Measurements from ENCODE around the gene NIPAL4.

The NIPAL4 gene

GRCh38 chr5:157445745-157446411 is 14.1 kb upstream of the NIPAL4 start:
- Histone ChIP-seq H4K12ac (ENCODE audit: low read depth, low read length) (no peak overlapping the region), H3K9me3 (ENCODE audit: insufficient read depth, low read depth, low read length) (no peaks in the 10 kb centered on the region), H4K91ac (ENCODE audit: low read depth, low read length) (no peak overlapping the region), H2AK5ac (ENCODE audit: low read length) (no peak overlapping the region), H2AFZ (ENCODE audit: insufficient read depth, low read length, poor library complexity) (no peak overlapping the region), H3K4me3 (ENCODE audit: low read depth, low read length) (no peak overlapping the region), H2BK12ac (ENCODE audit: low read length) (peak overlapping the region; percentile 78), H3K4me2 (ENCODE audit: low read length) (no peak overlapping the region), H3K4me1 (ENCODE audit: control insufficient read depth in 1 of 2, insufficient read depth in 2 of 2, low read length in 2 of 2) (peaks cover 18 to 19% of the 10 kb centered on the region in 2 experiments), H3K79me1 (ENCODE audit: low read length) (peaks cover 2% of the 10 kb centered on the region), H3K14ac (ENCODE audit: low read length) (no peak overlapping the region), H3K36me3 (ENCODE audit: control insufficient read depth in 1 of 2, insufficient read depth in 2 of 2, low read length in 2 of 2) (no peaks in the 10 kb centered on the region), H3K23ac (ENCODE audit: low read length) (no peak overlapping the region), H2BK120ac (ENCODE audit: insufficient read depth, low read length, poor library complexity) (no peak overlapping the region), H2BK5ac (ENCODE audit: low read depth, low read length, poor library complexity) (no peak overlapping the region), H3K27me3 (ENCODE audit: insufficient read depth, low read length) (no peaks in the 10 kb centered on the region), H4K8ac (ENCODE audit: low read depth, low read length) (no peak overlapping the region), H3K4ac (ENCODE audit: low read depth, low read length) (no peak overlapping the region), H3K79me2 (ENCODE audit: control insufficient read depth, insufficient read depth, low read length, poor library complexity) (no peaks in the 10 kb centered on the region), H3K18ac (ENCODE audit: low read length) (no peak overlapping the region), H3K27ac (ENCODE audit: low read depth, low read length) (no peak overlapping the region), H3K9ac (ENCODE audit: low read length) (no peak overlapping the region)
- WGBS (ENCODE audit: extremely low coverage, insufficient coverage, insufficient read length) = no CpG with 5 or more reads among the region's 5 CpGs
- DNase-seq = no peak

GRCh38 chr5:157446412-157446935 is 13.5 kb upstream of the NIPAL4 start:
- Histone ChIP-seq H3K79me2 (ENCODE audit: control insufficient read depth, insufficient read depth, low read length, poor library complexity) (no peaks in the 10 kb centered on the region), H3K9me3 (ENCODE audit: insufficient read depth, low read depth, low read length) (no peaks in the 10 kb centered on the region), H3K23ac (ENCODE audit: low read length) (no peak overlapping the region), H3K9ac (ENCODE audit: low read length) (no peak overlapping the region), H3K79me1 (ENCODE audit: low read length) (peaks cover 2% of the 10 kb centered on the region), H4K91ac (ENCODE audit: low read depth, low read length) (no peak overlapping the region), H2AK5ac (ENCODE audit: low read length) (no peak overlapping the region), H3K4me1 (ENCODE audit: control insufficient read depth in 1 of 2, insufficient read depth in 2 of 2, low read length in 2 of 2) (peaks cover 18 to 19% of the 10 kb centered on the region in 2 experiments), H2BK5ac (ENCODE audit: low read depth, low read length, poor library complexity) (no peak overlapping the region), H2AFZ (ENCODE audit: insufficient read depth, low read length, poor library complexity) (no peak overlapping the region), H4K12ac (ENCODE audit: low read depth, low read length) (no peak overlapping the region), H3K4ac (ENCODE audit: low read depth, low read length) (no peak overlapping the region), H3K14ac (ENCODE audit: low read length) (no peak overlapping the region), H3K4me2 (ENCODE audit: low read length) (no peak overlapping the region), H2BK12ac (ENCODE audit: low read length) (peak overlapping the region; percentile 29), H3K27ac (ENCODE audit: low read depth, low read length) (no peak overlapping the region), H3K36me3 (ENCODE audit: control insufficient read depth in 1 of 2, insufficient read depth in 2 of 2, low read length in 2 of 2) (no peaks in the 10 kb centered on the region), H3K27me3 (ENCODE audit: insufficient read depth, low read length) (no peaks in the 10 kb centered on the region), H2BK120ac (ENCODE audit: insufficient read depth, low read length, poor library complexity) (no peak overlapping the region), H3K18ac (ENCODE audit: low read length) (no peak overlapping the region), H3K4me3 (ENCODE audit: low read depth, low read length) (no peak overlapping the region), H4K8ac (ENCODE audit: low read depth, low read length) (no peak overlapping the region)
- no peak for DNase-seq
- WGBS (ENCODE audit: extremely low coverage, insufficient coverage, insufficient read length) = no CpG with 5 or more reads among the region's 9 CpGs

- H4K91ac ChIP-seq (ENCODE audit: low read depth, low read length) = peak overlapping the region; percentile 66
- no peak overlapping the region for H3K4me3 ChIP-seq (ENCODE audit: low read depth, low read length)
- H2BK12ac ChIP-seq (ENCODE audit: low read length) = peak overlapping the region; percentile 66
- no peaks in the 10 kb centered on the region for H3K9me3 ChIP-seq (ENCODE audit: insufficient read depth, low read depth, low read length)
- no peak overlapping the region for H2AK5ac ChIP-seq (ENCODE audit: low read length)
- no peak overlapping the region for H3K4ac ChIP-seq (ENCODE audit: low read depth, low read length)
- no peaks in the 10 kb centered on the region for H3K27me3 ChIP-seq (ENCODE audit: insufficient read depth, low read length)
- H3K79me1 ChIP-seq (ENCODE audit: low read length) = peaks cover 2% of the 10 kb centered on the region
- peak overlapping the region; percentile 4 for H3K9ac ChIP-seq (ENCODE audit: low read length)
- DNase-seq = peak in 1 of 2 donors; percentile 40
- H3K27ac ChIP-seq (ENCODE audit: low read depth, low read length) = peak overlapping the region; percentile 21
- no peak overlapping the region for H2BK5ac ChIP-seq (ENCODE audit: low read depth, low read length, poor library complexity)
- peak overlapping the region; percentile 34 for H3K14ac ChIP-seq (ENCODE audit: low read length)
- peak overlapping the region; percentile 22 for H3K4me2 ChIP-seq (ENCODE audit: low read length)
- no peak overlapping the region for H4K12ac ChIP-seq (ENCODE audit: low read depth, low read length)
- no peak overlapping the region for H2BK120ac ChIP-seq (ENCODE audit: insufficient read depth, low read length, poor library complexity)
- WGBS (ENCODE audit: extremely low coverage, insufficient coverage, insufficient read length) = no CpG with 5 or more reads among the region's 13 CpGs
- peaks cover 20 to 23% of the 10 kb centered on the region in 2 experiments for H3K4me1 ChIP-seq (ENCODE audit: control insufficient read depth in 1 of 2, insufficient read depth in 2 of 2, low read length in 2 of 2)
- H3K36me3 ChIP-seq (ENCODE audit: control insufficient read depth in 1 of 2, insufficient read depth in 2 of 2, low read length in 2 of 2) = no peaks in the 10 kb centered on the region
- no peak overlapping the region for H3K23ac ChIP-seq (ENCODE audit: low read length)
- H4K8ac ChIP-seq (ENCODE audit: low read depth, low read length) = peak overlapping the region; percentile 5
- no peak overlapping the region for H3K18ac ChIP-seq (ENCODE audit: low read length)
- H2AFZ ChIP-seq (ENCODE audit: insufficient read depth, low read length, poor library complexity) = no peak overlapping the region
- no peaks in the 10 kb centered on the region for H3K79me2 ChIP-seq (ENCODE audit: control insufficient read depth, insufficient read depth, low read length, poor library complexity)
These were observed 12.8 kb upstream of the NIPAL4 start for GRCh38 chr5:157447201-157447637.

DNA sequence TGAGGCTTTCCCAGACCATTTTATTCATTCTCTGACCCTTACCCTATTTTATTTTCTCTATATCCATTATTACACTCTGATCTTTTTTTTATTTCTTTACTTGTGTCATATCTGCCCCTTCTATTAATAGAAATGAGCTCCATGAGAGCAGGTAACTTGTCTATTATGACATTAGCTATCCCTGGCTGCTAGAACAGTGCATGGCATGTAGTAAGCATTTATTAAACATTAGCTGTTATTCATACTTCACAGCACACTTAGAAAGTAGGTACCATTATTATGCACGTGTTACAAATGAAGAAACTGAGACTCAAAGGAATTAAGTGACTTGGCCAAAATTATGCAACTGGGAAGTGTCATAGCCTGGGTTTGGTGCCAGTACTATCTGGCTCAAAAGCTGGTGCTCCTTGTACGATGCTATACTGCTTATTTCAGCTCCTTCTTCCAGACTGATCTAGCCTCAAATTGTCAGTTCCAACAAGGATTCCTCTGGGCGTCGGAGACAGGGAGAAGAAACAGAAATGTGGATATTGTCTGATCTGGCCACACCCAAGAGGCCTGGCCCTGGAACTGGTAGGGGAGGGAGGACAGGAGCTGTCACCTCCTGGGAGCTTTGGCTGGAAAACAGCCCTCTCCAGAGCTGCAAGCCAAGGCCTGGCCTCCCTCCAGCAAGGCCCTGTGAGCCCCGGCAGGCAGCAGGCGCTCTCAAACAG is 10.8 kb upstream of the NIPAL4 start:
- Histone ChIP-seq H2AK5ac (ENCODE audit: low read length) (no peak overlapping the region), H2BK12ac (ENCODE audit: low read length) (peak overlapping the region; percentile 1), H4K8ac (ENCODE audit: low read depth, low read length) (no peak overlapping the region), H3K27me3 (ENCODE audit: insufficient read depth, low read length) (no peaks in the 10 kb centered on the region), H3K36me3 (ENCODE audit: control insufficient read depth in 1 of 2, insufficient read depth in 2 of 2, low read length in 2 of 2) (no peaks in the 10 kb centered on the region), H3K18ac (ENCODE audit: low read length) (no peak overlapping the region), H4K12ac (ENCODE audit: low read depth, low read length) (no peak overlapping the region), H2BK120ac (ENCODE audit: insufficient read depth, low read length, poor library complexity) (no peak overlapping the region), H3K14ac (ENCODE audit: low read length) (no peak overlapping the region), H3K9ac (ENCODE audit: low read length) (no peak overlapping the region), H4K91ac (ENCODE audit: low read depth, low read length) (peak overlapping the region; percentile 42), H2AFZ (ENCODE audit: insufficient read depth, low read length, poor library complexity) (no peak overlapping the region), H2BK5ac (ENCODE audit: low read depth, low read length, poor library complexity) (no peak overlapping the region), H3K4ac (ENCODE audit: low read depth, low read length) (no peak overlapping the region), H3K23ac (ENCODE audit: low read length) (no peak overlapping the region), H3K9me3 (ENCODE audit: insufficient read depth, low read depth, low read length) (no peaks in the 10 kb centered on the region), H3K79me1 (ENCODE audit: low read length) (peaks cover 2% of the 10 kb centered on the region), H3K79me2 (ENCODE audit: control insufficient read depth, insufficient read depth, low read length, poor library complexity) (no peaks in the 10 kb centered on the region), H3K27ac (ENCODE audit: low read depth, low read length) (peak overlapping the region; percentile 67), H3K4me3 (ENCODE audit: low read depth, low read length) (no peak overlapping the region), H3K4me1 (ENCODE audit: control insufficient read depth in 1 of 2, insufficient read depth in 2 of 2, low read length in 2 of 2) (peaks cover 20 to 23% of the 10 kb centered on the region in 2 experiments), H3K4me2 (ENCODE audit: low read length) (no peak overlapping the region)
- no peak for DNase-seq
- WGBS (ENCODE audit: extremely low coverage, insufficient coverage, insufficient read length) = no CpG with 5 or more reads among the region's 6 CpGs
